GOT3 (cell line): Measurements from ENCODE around the gene FADS1.

Experiments
- DNase-seq: peaks from one replicate; lab custom pipeline; 2025; ENCODE audit warnings: mixed read lengths; lab: John Stamatoyannopoulos, UW

FADS1 gene

GRCh38 chr11:61816736-61817455 is at the start of gene FADS1:
FADS1 (minus strand) TSS chr11:61817003; CDS start chr11:61816929, 74 bp downstream.
- peak; percentile 87 for DNase-seq

- DNase-seq = no peak
Measured at GRCh38 chr11:61866231-61866957, 49.6 kb upstream of the FADS1 start.

- no peak for DNase-seq
Measured at GRCh38 chr11:61864814-61865775, 48.3 kb upstream of the FADS1 start.

- DNase-seq = no peak
Measured at GRCh38 chr11:61863548-61864081, 46.8 kb upstream of the FADS1 start.

- no peak for DNase-seq
Measured at GRCh38 chr11:61862714-61863547, 46.1 kb upstream of the FADS1 start.

- no peak for DNase-seq
Measured at GRCh38 chr11:61861634-61862033, 44.8 kb upstream of the FADS1 start.

- DNase-seq = no peak
Measured at GRCh38 chr11:61860054-61860903, 43.5 kb upstream of the FADS1 start.

GRCh38 chr11:61855939-61856680 is 39.3 kb upstream of the FADS1 start:
- no peak for DNase-seq

GRCh38 chr11:61854966-61855714 is 38.3 kb upstream of the FADS1 start:
- no peak for DNase-seq

GRCh38 chr11:61854206-61854895 is 37.5 kb upstream of the FADS1 start:
- no peak for DNase-seq

- DNase-seq = no peak
Measured at GRCh38 chr11:61853698-61854169, 36.9 kb upstream of the FADS1 start.

GRCh38 chr11:61851900-61852295 is 35.1 kb upstream of the FADS1 start:
- no peak for DNase-seq

- DNase-seq = no peak
Measured at GRCh38 chr11:61851113-61851899, 34.5 kb upstream of the FADS1 start.

GRCh38 chr11:61850687-61851086 is 33.9 kb upstream of the FADS1 start:
- no peak for DNase-seq

- DNase-seq = no peak
Measured at GRCh38 chr11:61848631-61849030, 31.8 kb upstream of the FADS1 start.

GRCh38 chr11:61847914-61848581 is 31.2 kb upstream of the FADS1 start:
- DNase-seq = no peak
